BE2C (cell line): ENCODE results near the gene TACR2.

Experiments used
- DNase-seq: peaks from one replicate; pipeline ENCODE4 v3.0.0-alpha.2; 2020
- H3K27me3 ChIP-seq: fragments of 250-450 bp; sonication (Bioruptor Pico); 2 replicates; pipeline ENCODE4 v1.5.1; 2020; ENCODE audit warnings: mild to moderate bottlenecking
- H3K36me3 ChIP-seq: fragments of 250-450 bp; sonication (Bioruptor Pico); 2 replicates; pipeline ENCODE4 v1.5.1; 2020; ENCODE audit warnings: mild to moderate bottlenecking
- H3K4me1 ChIP-seq: fragments of 250-450 bp; sonication (Bioruptor Pico); 2 replicates; pipeline ENCODE4 v1.5.1; 2020
- H3K4me3 ChIP-seq: 2 replicates; pipeline ENCODE4 v1.5.1; 2011; ENCODE audit warnings: low read depth, low read length
- H3K9me3 ChIP-seq: fragments of 250-450 bp; sonication (Bioruptor Pico); 2 replicates; pipeline ENCODE4 v1.5.1; 2020
- CTCF ChIP-seq: IDR thresholded peaks from 2 replicates; pipeline ENCODE4 v1.5.1; 2012; ENCODE audit warnings: mild to moderate bottlenecking, low read depth, low read length

TACR2 gene

GRCh38 chr10:69445041-69445440, 28.3 kb upstream of the TACR2 start:
- Histone ChIP-seq H3K27me3 (no peaks in the 10 kb centered on the region), H3K4me1 (peaks cover 2% of the 10 kb centered on the region; the same call in 1 of the 2 replicates), H3K9me3 (no peaks in the 10 kb centered on the region), H3K36me3 (no peaks in the 10 kb centered on the region), H3K4me3 (no peak overlapping the region)
- DNase-seq: no peak
- no peak for TF ChIP-seq CTCF

GRCh38 chr10:69443354-69443753, 26.6 kb upstream of the TACR2 start:
- H3K4me3 ChIP-seq: no peak overlapping the region
- TF ChIP-seq CTCF: no peak
- H3K9me3 ChIP-seq: no peaks in the 10 kb centered on the region
- H3K27me3 ChIP-seq: no peaks in the 10 kb centered on the region
- peaks cover 6% of the 10 kb centered on the region for H3K4me1 ChIP-seq
- no peaks in the 10 kb centered on the region for H3K36me3 ChIP-seq
- DNase-seq: no peak

- H3K4me1 ChIP-seq: peaks cover 14% of the 10 kb centered on the region
- H3K27me3 ChIP-seq: no peaks in the 10 kb centered on the region
- H3K9me3 ChIP-seq: no peaks in the 10 kb centered on the region
- no peak for TF ChIP-seq CTCF
- H3K4me3 ChIP-seq: no peak overlapping the region
- no peak for DNase-seq
- H3K36me3 ChIP-seq: no peaks in the 10 kb centered on the region
These were observed 23.2 kb upstream of the TACR2 start for GRCh38 chr10:69439813-69440506.

- Histone ChIP-seq H3K4me1 (peaks cover 14% of the 10 kb centered on the region), H3K9me3 (no peaks in the 10 kb centered on the region), H3K36me3 (no peaks in the 10 kb centered on the region), H3K4me3 (no peak overlapping the region), H3K27me3 (no peaks in the 10 kb centered on the region)
- no peak for TF ChIP-seq CTCF
- no peak for DNase-seq
These were observed 22.6 kb upstream of the TACR2 start for GRCh38 chr10:69439350-69439739.

- peak overlapping the region; percentile 10; the same call in 1 of the 2 replicates for H3K4me3 ChIP-seq
- no peaks in the 10 kb centered on the region for H3K9me3 ChIP-seq
- H3K27me3 ChIP-seq: no peaks in the 10 kb centered on the region
- peak; percentile 22 for DNase-seq
- peaks cover 14% of the 10 kb centered on the region for H3K4me1 ChIP-seq
- no peaks in the 10 kb centered on the region for H3K36me3 ChIP-seq
- no peak for TF ChIP-seq CTCF
These were observed 22.0 kb upstream of the TACR2 start for GRCh38 chr10:69438536-69439349.
